Ascending aorta (tissue), 2 donors: ENCODE data around the gene ZNF629. TPM values are rescaled to one million over a fixed set of nuclear protein-coding genes. Genes with fewer than 3 reads are reported as not detected.

ENCODE experiments used
- DNase-seq, 2 donors: peaks; one replicate each; pipeline ENCODE4 v3.0.0-alpha.2; 2019; ENCODE audit warnings: low spot score in 2 of 2
- H3K27ac ChIP-seq, 2 donors: fragments of 200-600 bp; sonication (generic); one replicate each; pipeline ENCODE4 v1.5.1; 2016 to 2017; ENCODE audit warnings: mild to moderate bottlenecking in 1 of 2
- H3K27me3 ChIP-seq: fragments of 200-600 bp; sonication (generic); one replicate; pipeline ENCODE4 v1.5.1; 2017
- H3K36me3 ChIP-seq, 2 donors: fragments of 200-600 bp; sonication (generic); one replicate each; pipeline ENCODE4 v1.5.1; 2016
- H3K4me1 ChIP-seq, 2 donors: fragments of 200-600 bp; sonication (generic); one replicate each; pipeline ENCODE4 v1.5.1; 2016 to 2017; ENCODE audit warnings: mild to moderate bottlenecking in 1 of 2
- H3K4me3 ChIP-seq, 2 donors: fragments of 200-600 bp; sonication (generic); one replicate each; pipeline ENCODE4 v1.5.1; 2016 to 2017; ENCODE audit warnings: mild to moderate bottlenecking in 1 of 2
- H3K9me3 ChIP-seq, 2 donors: fragments of 200-600 bp; sonication (generic); one replicate each; pipeline ENCODE4 v1.5.1; 2016
- intact Hi-C: fragments of 100-400 bp; cut with DNase I; formaldehyde crosslinking; loops from one replicate; pipeline ENCODE4 v1.15.1; 2023
- total RNA-seq: library from RNA; depleted of rRNA; stranded (reverse); fragments of >200 nt; gene quantifications from one replicate; pipeline ENCODE4 v1.1.0, GENCODE V29; 2016
- TF ChIP-seq, protein P1 (sequence below), 3 experiments: fragments of 200-600 bp in 2 of 3; fragments of 450-650 bp in 1 of 3; sonication (generic) in 2 of 3; IDR thresholded peaks; one replicate each; pipeline ENCODE4 v1.5.1; 2016 to 2019; ENCODE audit warnings: antibody characterized with exemption in 3 of 3, mild to moderate bottlenecking in 1 of 3, moderate library complexity in 1 of 3

ZNF629 gene
- total RNA-seq, 1 donor from 2014 or later: 12.3 TPM

DNA sequence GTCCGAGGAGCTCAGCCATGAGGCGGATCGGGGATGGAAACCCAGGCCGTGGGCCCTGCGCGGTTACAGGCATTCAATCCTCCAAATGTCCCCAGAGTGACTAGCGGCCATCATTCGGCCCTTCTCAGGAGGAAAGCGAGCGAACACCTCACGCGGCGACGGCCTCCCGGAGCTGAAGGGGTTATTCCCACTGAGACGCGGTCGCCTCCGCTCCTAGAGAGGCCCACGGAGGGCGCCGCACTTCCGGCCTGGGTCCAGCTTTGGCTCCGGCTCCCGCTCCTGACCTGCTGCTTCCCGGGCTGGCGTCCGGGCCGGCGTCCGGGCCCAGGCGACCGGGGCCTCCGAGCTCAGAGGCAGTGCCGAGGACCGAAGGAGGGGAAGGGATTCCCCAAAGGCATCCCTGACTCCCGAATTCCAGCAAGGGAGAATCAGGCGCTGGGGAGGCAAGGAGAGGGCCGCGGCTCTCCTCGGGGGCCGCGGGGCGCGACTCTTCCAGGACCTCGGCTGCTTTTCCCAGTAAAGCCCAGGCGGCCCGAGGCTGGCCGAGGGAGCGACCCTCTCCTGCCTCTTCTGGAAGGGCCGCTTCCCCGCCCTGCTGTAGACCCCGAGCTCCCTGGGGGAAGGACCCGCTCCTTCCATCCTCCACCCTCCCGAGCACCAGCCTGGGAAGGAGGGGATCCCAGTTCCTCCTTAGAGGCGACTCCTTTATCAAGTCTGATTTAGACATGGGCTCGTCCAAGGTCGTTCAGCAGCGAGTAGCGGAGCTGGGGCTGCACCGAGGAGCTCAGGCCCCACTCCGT, 18.6 kb upstream of the ZNF629 start:
- peak; percentile 20 to 90 for DNase-seq
- H3K36me3 ChIP-seq: no peaks in the 10 kb centered on the region
- peak overlapping the region; percentile 81 to 82 for H3K4me3 ChIP-seq
- H3K9me3 ChIP-seq: no peaks in the 10 kb centered on the region
- no peaks in the 10 kb centered on the region for H3K27me3 ChIP-seq
- H3K27ac ChIP-seq: peak overlapping the region; percentile 92
- TF ChIP-seq, protein P1, sequence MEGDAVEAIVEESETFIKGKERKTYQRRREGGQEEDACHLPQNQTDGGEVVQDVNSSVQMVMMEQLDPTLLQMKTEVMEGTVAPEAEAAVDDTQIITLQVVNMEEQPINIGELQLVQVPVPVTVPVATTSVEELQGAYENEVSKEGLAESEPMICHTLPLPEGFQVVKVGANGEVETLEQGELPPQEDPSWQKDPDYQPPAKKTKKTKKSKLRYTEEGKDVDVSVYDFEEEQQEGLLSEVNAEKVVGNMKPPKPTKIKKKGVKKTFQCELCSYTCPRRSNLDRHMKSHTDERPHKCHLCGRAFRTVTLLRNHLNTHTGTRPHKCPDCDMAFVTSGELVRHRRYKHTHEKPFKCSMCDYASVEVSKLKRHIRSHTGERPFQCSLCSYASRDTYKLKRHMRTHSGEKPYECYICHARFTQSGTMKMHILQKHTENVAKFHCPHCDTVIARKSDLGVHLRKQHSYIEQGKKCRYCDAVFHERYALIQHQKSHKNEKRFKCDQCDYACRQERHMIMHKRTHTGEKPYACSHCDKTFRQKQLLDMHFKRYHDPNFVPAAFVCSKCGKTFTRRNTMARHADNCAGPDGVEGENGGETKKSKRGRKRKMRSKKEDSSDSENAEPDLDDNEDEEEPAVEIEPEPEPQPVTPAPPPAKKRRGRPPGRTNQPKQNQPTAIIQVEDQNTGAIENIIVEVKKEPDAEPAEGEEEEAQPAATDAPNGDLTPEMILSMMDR (IDR thresholded peaks at IDR 0.05): peak in 1 of 3 experiments; percentile 5
- intact Hi-C loops: loop anchor here (1.0 to 2.0 kb wide), 3 partner anchors 9 to 69 kb away; partner anchors contain the start of gene ZNF629
- peaks cover 0 to 12% of the 10 kb centered on the region in 2 donors for H3K4me1 ChIP-seq

DNA sequence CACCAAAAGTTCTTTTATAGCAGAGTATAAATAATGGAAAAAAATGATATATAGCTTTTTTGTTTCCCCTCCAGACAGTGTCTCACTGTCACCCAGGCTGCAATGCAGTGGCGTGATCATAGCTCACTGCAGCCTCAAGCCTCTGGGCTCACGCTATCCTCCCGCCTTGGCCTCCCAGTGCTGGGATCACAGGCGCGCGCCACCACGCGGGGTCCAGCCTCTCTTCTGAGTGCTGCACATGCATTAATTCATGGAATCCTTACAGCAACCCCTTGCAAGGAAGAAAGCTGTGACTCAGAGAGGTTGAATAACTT, 18.0 kb upstream of the ZNF629 start:
- TF ChIP-seq, protein P1 (IDR thresholded peaks at IDR 0.05): no peak
- no peak for DNase-seq
- H3K27ac ChIP-seq: peak overlapping the region; percentile 92
- H3K36me3 ChIP-seq: no peaks in the 10 kb centered on the region
- intact Hi-C loops: loop anchor here (1.0 kb wide), 2 partner anchors 9 to 18 kb away; partner anchors contain the start of gene ZNF629
- H3K4me3 ChIP-seq: peak overlapping the region; percentile 81 to 82
- no peaks in the 10 kb centered on the region for H3K27me3 ChIP-seq
- no peaks in the 10 kb centered on the region for H3K9me3 ChIP-seq
- peaks cover 0 to 12% of the 10 kb centered on the region in 2 donors for H3K4me1 ChIP-seq

DNA sequence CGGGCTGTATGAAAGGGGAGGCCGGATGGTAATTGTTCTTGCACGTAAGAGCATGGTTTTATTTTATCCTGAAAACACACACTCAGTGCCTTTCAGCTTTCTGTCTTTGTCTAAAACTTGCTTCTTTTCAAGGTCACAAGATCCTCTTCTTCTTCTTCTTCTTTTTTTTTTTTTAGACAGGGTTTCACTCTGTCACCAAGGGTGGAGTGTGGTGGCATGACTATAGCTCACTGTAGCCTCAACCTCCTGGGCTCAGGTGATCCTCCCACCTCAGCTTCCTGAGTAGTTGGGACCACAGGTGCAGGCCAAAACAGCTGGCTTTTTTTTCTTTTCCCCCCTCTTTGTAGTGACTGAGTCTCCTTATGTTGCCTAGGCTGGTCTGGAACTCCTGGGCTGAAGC, 15.9 kb upstream of the ZNF629 start:
- DNase-seq: no peak
- H3K27me3 ChIP-seq: no peaks in the 10 kb centered on the region
- H3K4me1 ChIP-seq: peaks cover 0 to 12% of the 10 kb centered on the region in 2 donors
- no peaks in the 10 kb centered on the region for H3K36me3 ChIP-seq
- H3K27ac ChIP-seq: no peak overlapping the region
- H3K4me3 ChIP-seq: no peak overlapping the region
- H3K9me3 ChIP-seq: no peaks in the 10 kb centered on the region
- TF ChIP-seq, protein P1 (IDR thresholded peaks at IDR 0.05): no peak
- intact Hi-C loops: no loop called here

DNA sequence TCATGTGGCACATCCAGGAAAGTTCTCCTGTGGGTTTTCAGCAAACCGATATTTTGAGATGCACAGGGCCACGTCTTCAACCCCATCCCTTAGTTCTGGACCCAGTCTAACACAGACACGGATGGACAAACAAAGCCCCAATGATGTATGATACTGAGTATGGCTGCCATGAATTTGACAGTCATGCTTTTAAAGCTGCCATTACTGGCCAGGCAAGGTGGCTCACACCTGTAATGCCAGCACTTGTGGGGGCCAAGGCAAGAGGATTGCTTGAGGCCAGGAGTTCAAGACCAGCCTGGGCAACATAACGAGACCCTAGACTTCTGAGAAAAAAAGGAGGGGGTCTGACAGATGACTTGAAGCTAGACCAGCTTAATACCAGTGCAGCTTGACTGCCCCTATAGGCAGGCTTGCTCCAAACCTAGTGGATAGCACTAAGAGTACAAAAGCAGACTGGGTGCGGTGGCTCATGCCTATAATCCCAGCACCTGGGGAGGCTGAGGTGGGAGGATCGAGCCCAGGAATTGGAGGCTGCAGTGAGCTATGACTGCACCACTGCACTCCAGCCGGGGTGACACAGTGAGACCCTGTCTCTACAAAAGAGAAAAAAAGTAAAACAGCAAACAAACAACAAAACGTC, 10.8 kb upstream of the ZNF629 start:
- Histone ChIP-seq H3K4me3 (no peak overlapping the region), H3K4me1 (no peaks in the 10 kb centered on the region), H3K36me3 (no peaks in the 10 kb centered on the region), H3K9me3 (no peaks in the 10 kb centered on the region), H3K27me3 (no peaks in the 10 kb centered on the region), H3K27ac (no peak overlapping the region)
- TF ChIP-seq, protein P1 (IDR thresholded peaks at IDR 0.05): no peak
- intact Hi-C loops: no loop called here
- no peak for DNase-seq

DNA sequence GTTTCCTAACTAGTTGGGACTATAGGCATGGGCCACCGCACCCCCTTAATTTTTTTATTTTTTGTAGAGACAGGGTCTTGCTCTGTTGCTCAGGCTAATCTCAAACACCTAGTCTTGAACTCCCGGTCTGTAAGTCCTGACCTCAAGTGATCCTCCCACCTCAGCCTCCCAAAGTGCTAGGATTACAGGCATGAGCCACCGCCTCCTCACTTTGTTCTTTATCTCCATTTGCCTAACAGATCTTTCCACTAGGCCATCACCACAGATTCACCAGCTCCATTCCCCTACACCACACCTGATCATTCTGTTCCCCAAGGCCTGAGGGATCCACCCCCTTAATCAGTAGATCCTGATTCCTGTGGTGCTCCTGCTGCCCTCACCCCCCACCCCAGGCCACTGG, 7.6 kb upstream of the ZNF629 start:
- H3K27ac ChIP-seq: no peak overlapping the region
- H3K9me3 ChIP-seq: no peaks in the 10 kb centered on the region
- H3K36me3 ChIP-seq: no peaks in the 10 kb centered on the region
- DNase-seq: no peak
- intact Hi-C loops: no loop called here
- no peaks in the 10 kb centered on the region for H3K27me3 ChIP-seq
- H3K4me3 ChIP-seq: no peak overlapping the region
- H3K4me1 ChIP-seq: no peaks in the 10 kb centered on the region
- TF ChIP-seq, protein P1 (IDR thresholded peaks at IDR 0.05): no peak
